HG03064 (cell line): ENCODE data around the gene DDC.
"Not testable (repeated sequence)": the region's sequence is repeated elsewhere in the genome, so short reads cannot be mapped to it uniquely, and the experiment has no call there.

Experiments
- ATAC-seq: cut with Tn5 transposase; IDR thresholded peaks from one replicate; pipeline ENCODE4 v1.9.1; 2021; ENCODE audit warnings: low read depth; ENCODE audit not compliant: unreplicated experiment

The DDC gene

GRCh38 chr7:50529093-50529862, 35.9 kb downstream of the DDC start:
- ATAC-seq = no peak

GRCh38 chr7:50528266-50529092, 36.7 kb downstream of the DDC start:
- no peak for ATAC-seq

- ATAC-seq = not testable (repeated sequence)
Measured at GRCh38 chr7:50519350-50519749, 45.9 kb downstream of the DDC start.

GRCh38 chr7:50513166-50513871, 51.9 kb downstream of the DDC start:
- ATAC-seq = no peak

- no peak for ATAC-seq
Measured at GRCh38 chr7:50512384-50512783, 52.8 kb downstream of the DDC start.

- ATAC-seq = no peak
Measured at GRCh38 chr7:50509459-50509858, 55.7 kb downstream of the DDC start.

GRCh38 chr7:50508471-50508943, 56.7 kb downstream of the DDC start:
- ATAC-seq = no peak

GRCh38 chr7:50507898-50508470, 57.2 kb downstream of the DDC start:
- no peak for ATAC-seq

GRCh38 chr7:50505553-50506210, 59.5 kb downstream of the DDC start:
- ATAC-seq = no peak

GRCh38 chr7:50504646-50505546, 60.3 kb downstream of the DDC start:
- no peak for ATAC-seq

- no peak for ATAC-seq
Measured at GRCh38 chr7:50502947-50503346, 62.3 kb downstream of the DDC start.

- no peak for ATAC-seq
Measured at GRCh38 chr7:50502001-50502684, 63.1 kb downstream of the DDC start.

GRCh38 chr7:50499092-50499491, 66.1 kb downstream of the DDC start:
- ATAC-seq = no peak

- ATAC-seq = no peak
Measured at GRCh38 chr7:50497968-50498367, 67.2 kb downstream of the DDC start.

GRCh38 chr7:50497068-50497642, 68.0 kb downstream of the DDC start:
- no peak for ATAC-seq

GRCh38 chr7:50496569-50496968, 68.6 kb downstream of the DDC start:
- no peak for ATAC-seq

GRCh38 chr7:50495746-50496145, 69.5 kb downstream of the DDC start:
- no peak for ATAC-seq

GRCh38 chr7:50492770-50493519, 72.3 kb downstream of the DDC start:
- ATAC-seq = no peak
